GM21367 (cell line): Measurements from ENCODE around the gene DHRS1.
A peak's percentile ranks its signal among the peaks of the same experiment; 100 is the strongest.
"Not testable (repeated sequence)": the region's sequence is repeated elsewhere in the genome, so short reads cannot be mapped to it uniquely, and the experiment has no call there.

Source experiments
- ATAC-seq: cut with Tn5 transposase; IDR thresholded peaks from one replicate; pipeline ENCODE4 v1.9.1; 2021; ENCODE audit not compliant: unreplicated experiment

The DHRS1 gene

DNA sequence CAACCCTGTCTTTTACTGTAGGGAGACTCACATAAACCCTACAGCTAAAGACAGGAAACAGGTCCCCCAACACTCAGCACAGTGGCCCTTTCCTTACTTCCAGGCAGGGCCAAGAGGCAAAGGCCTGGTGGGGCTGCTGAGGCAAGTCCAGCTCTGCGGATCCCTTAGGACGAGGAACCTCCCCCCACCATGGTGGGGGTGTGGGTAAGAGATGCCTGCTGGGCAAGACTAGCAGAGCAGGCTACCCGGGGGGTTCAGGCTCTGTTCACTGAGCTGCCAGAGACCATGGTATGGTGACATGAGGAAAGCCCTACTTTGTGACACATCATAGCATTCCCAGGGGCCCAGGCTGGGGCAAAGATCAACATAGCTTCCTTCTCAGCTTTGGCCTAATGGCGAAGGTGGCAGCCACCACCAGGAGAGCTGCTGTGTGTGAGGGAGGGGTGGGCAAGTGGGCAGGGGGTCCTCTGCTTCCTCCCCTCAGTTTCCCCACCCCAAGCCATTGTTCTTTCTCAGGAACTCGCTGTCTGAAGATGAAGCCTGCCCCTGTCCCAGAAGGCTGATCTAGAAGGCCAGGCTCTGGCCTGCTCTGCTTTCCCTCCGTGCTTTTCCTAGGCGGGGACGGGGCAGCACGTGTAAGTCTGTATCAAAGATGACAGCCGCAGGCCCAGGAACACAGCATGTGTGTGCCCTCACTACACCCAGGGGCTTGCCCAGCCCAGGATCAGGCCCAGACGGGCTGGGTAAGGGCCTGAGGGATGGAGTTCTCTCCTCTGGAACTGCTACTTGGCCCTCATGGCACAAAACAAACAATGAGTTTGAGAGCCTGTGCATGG lies 47.1 kb downstream of the DHRS1 start:
- ATAC-seq, result no peak

DNA sequence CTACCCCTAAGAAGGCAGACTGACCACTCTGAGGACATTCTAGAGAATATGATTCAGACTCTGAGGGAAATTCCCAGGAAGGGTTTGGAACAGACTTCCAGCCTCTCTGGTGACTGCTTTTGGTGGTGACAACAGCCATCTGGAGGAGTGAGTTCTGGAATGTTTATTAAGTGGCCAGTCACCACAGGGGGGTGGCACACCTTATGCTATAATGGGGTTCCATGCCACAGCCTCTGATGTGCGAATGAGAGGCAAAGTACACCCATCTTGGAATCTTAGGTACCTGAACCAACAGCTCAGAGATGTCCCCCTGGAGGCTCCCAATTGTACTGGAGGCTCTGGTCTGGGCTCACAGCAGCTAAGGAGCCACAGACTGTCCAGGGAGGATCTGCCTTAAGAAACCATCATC lies 47.7 kb downstream of the DHRS1 start:
- no peak for ATAC-seq

DNA sequence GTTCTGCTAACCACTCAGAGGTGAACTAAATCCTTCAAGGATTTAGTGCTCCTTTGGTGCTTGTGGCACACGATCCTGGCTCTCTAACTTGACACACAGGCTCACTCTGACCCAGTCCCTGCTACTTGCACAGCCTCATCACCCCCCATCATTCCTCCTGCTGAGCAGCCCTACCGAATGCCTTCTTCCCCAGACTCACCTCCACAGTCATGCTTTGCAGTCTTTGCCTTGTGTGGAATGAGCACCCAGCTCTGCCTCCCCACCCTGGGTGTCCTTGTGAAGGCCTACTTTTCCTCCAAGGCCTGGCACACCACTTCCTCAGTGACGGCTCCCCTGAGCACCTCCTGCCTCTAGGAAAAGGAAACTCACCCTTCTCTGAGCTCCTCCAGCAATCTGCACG lies 49.2 kb downstream of the DHRS1 start:
- ATAC-seq, result no peak

DNA sequence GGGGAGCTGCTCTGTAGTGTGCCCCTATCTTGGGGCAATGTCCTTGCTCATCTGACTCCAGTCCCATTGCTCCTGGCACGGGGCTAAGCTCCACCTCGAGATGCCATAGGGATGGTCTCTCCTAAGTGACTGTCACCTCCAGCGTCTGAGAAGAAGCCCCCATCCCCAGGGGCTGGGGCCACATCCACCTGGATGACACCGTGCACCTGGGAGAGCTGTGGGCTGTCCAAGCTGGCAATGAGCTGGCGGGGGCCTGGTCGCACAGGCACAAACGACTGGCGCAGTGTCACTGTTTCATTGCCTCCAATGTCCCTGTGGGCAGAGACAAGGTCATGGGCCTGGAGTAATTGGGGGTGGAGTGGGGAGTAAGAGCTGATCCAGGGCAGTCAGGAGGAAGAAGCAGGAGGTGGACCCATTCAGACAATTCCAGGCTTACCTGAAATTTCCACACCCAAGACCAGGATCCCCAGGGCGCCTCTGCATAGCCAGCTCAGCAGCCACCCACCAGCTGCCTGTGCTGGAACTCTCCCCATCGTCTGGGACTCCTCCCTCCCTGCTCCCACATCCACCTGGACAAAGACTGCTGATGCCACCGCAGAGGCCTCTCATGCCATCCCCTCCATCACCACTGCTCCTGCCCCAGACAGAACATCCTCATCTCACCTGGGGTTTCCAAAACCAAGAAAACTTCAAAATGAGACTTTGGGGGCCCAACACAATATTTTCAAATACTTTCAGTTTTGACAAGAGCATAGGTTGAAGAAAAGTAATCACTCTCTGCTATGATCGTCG lies 50.2 kb downstream of the DHRS1 start:
- ATAC-seq, result no peak

GRCh38 chr14:24247422-24247821 lies 52.2 kb downstream of the DHRS1 start:
- ATAC-seq, result no peak

DNA sequence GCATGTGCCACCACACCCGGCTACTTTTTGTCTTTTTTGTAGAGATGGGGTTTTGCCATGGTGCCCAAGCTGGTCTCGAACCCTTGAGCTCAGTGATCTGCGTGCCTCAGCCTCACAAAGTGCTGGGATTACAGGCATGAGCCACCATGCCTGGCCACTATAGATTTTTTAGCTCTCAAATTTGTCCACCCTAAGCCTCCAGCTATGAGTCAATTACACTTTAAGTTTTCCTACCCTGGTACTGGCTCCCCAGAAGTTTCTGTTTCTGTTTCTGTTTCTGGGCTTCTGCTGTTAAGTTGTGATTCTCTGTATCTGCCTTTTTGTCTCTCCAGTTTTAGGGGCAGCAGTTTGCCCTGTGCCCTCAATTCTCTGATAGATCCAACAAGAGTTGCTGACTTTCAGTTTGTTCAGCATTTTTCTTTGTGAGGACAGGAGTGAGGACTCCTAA lies 52.8 kb downstream of the DHRS1 start:
- ATAC-seq, result no peak

GRCh38 chr14:24245350-24245749 lies 54.2 kb downstream of the DHRS1 start:
- ATAC-seq, result not testable (repeated sequence)

- no peak for ATAC-seq
These were observed 56.2 kb downstream of the DHRS1 start for GRCh38 chr14:24243336-24243836.

DNA sequence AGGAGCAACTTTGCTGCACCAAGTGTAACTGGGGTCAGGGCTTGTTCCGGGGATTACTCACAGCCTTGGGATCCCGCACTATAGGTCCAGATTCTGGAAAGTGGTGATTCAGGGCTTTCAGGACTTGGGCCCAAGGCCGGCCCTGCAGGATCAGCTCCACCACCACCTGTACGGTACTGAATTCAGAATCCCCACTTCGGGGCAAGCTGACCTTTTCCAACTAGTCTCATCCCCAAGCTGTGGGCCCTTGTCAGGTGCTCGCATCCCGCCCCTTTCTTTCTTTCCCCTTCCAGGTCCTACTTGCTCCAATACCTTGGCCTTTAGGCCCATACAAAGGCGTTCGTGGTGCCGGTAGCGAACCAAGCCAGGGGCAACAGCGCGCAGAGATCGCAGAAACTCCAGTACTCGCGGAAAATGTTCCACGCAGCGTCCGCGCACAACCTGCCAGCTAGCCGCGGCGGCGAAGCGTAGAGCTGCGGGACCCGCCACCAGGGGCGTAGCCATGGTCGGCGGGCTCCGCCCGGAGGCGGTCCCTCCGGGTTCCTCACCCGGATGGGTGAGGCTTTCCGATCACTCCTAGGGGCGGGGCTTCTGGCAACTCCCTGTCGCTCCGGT lies 57.6 kb downstream of the DHRS1 start:
- peak; percentile 71 for ATAC-seq
